ENCODE results near the gene SELPLG. TPM values are rescaled to one million over a fixed set of nuclear protein-coding genes. Genes with fewer than 3 reads are reported as not detected.

The SELPLG gene
- total RNA-seq, 1 donor from 2014 or later, result 1.6 TPM

- no peaks in the 10 kb centered on the region for H3K9me3 Mint-ChIP-seq (ENCODE audit: unreplicated experiment)
- H3K4me1 Mint-ChIP-seq (ENCODE audit: unreplicated experiment), result peaks cover 3% of the 10 kb centered on the region
- no peak for DNase-seq (ENCODE audit: low spot score)
- no peak for TF ChIP-seq CTCF (IDR thresholded peaks at IDR 0.05; ENCODE audit: unreplicated experiment)
- H3K27me3 Mint-ChIP-seq (ENCODE audit: unreplicated experiment), result peaks cover 9% of the 10 kb centered on the region
- no peak overlapping the region for H3K27ac Mint-ChIP-seq (ENCODE audit: unreplicated experiment)
- no peak overlapping the region for H3K4me3 Mint-ChIP-seq (ENCODE audit: unreplicated experiment)
- no peaks in the 10 kb centered on the region for H3K36me3 Mint-ChIP-seq (ENCODE audit: low read depth, unreplicated experiment)
These were observed 43.9 kb downstream of the SELPLG start for GRCh38 chr12:108589840-108590229.

DNA sequence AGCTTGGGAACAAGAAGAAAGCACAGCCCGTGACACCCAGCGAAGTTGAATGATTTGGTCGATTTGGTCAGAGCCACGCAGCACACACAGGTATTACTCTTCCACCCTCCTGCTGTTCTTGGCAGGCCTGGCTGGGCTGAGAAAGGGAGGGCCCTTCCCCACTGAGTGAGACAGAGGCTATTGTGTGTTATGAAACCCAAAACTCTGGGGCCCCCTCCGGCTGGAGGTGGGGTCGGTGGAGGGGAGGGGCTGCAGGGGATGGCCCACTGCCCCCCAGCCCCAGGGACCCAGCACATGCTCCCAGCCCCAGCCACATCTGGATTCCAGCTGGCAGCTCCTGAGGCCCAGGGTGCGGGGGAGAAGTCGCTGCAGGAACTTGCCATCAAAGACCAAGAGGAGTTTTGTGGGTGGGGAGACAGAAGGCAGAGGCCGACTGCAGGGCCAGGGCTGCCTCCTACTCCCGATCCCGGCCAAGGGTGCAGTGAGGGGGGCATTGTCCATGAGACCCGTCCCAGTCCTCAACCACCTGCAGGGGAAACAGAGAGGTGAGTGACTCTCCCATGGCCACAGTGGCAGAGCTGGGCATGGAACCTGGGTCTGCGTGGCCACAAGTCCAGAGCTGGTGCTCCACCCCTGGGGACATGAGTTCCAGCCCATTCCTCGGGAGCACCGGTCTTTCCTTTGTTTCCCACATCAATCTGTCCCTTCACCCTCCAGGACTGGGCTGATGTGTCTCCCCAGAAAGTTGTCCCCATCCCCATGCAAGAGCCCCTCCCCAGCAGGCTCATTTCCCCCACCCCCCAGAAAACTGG, 44.5 kb downstream of the SELPLG start:
- Mint-ChIP-seq H3K36me3 (ENCODE audit: low read depth, unreplicated experiment) (no peaks in the 10 kb centered on the region), H3K4me1 (ENCODE audit: unreplicated experiment) (peaks cover 3% of the 10 kb centered on the region), H3K4me3 (ENCODE audit: unreplicated experiment) (no peak overlapping the region), H3K9me3 (ENCODE audit: unreplicated experiment) (no peaks in the 10 kb centered on the region), H3K27me3 (ENCODE audit: unreplicated experiment) (peaks cover 9% of the 10 kb centered on the region), H3K27ac (ENCODE audit: unreplicated experiment) (no peak overlapping the region)
- DNase-seq (ENCODE audit: low spot score), result no peak
- TF ChIP-seq CTCF (IDR thresholded peaks at IDR 0.05; ENCODE audit: unreplicated experiment), result no peak

DNA sequence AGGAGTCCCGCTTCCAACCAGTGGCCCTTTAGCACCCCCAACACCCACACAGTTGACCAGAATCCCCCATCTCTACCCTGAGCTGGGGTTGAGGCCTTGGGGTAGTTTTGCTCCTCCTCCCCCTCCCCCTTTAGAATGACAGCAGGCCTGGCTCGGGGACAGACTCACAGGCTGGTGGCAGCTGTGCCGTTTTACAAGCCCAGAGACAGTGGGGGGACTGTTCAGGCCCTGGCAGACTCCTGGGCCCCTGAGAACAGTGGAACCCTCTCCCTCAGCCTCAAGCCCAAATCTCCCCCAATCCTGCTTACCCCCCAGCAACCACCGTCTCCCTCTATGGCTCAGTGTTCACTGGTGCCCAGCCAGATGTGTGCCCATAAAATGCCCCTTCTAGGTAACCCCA, 45.9 kb downstream of the SELPLG start:
- no peak overlapping the region for H3K27ac Mint-ChIP-seq (ENCODE audit: unreplicated experiment)
- no peaks in the 10 kb centered on the region for H3K36me3 Mint-ChIP-seq (ENCODE audit: low read depth, unreplicated experiment)
- peaks cover 3% of the 10 kb centered on the region for H3K4me1 Mint-ChIP-seq (ENCODE audit: unreplicated experiment)
- no peak overlapping the region for H3K4me3 Mint-ChIP-seq (ENCODE audit: unreplicated experiment)
- H3K9me3 Mint-ChIP-seq (ENCODE audit: unreplicated experiment), result no peaks in the 10 kb centered on the region
- no peak for TF ChIP-seq CTCF (IDR thresholded peaks at IDR 0.05; ENCODE audit: unreplicated experiment)
- peaks cover 9% of the 10 kb centered on the region for H3K27me3 Mint-ChIP-seq (ENCODE audit: unreplicated experiment)
- DNase-seq (ENCODE audit: low spot score), result no peak

DNA sequence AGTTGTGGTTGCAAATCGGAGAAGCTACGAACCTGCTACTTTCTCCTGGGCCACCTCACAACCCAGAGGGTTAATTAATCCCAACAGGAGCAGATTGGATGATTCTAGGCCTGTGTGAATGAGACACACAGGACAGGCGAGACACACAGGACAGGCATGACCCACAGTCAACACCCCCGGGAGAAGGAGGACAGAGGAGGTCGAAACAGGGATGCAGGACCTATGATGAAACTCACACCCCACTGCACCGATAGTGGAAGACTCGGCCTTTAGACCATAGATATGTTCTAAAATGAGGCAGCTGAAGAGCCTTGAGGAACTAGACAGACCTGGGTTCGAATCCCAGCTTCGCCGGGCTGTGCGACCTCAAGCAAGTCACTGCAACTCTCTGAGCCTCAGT, 47.4 kb downstream of the SELPLG start:
- H3K27ac Mint-ChIP-seq (ENCODE audit: unreplicated experiment), result no peak overlapping the region
- no peak for TF ChIP-seq CTCF (IDR thresholded peaks at IDR 0.05; ENCODE audit: unreplicated experiment)
- H3K4me3 Mint-ChIP-seq (ENCODE audit: unreplicated experiment), result no peak overlapping the region
- H3K9me3 Mint-ChIP-seq (ENCODE audit: unreplicated experiment), result no peaks in the 10 kb centered on the region
- no peaks in the 10 kb centered on the region for H3K36me3 Mint-ChIP-seq (ENCODE audit: low read depth, unreplicated experiment)
- DNase-seq (ENCODE audit: low spot score), result no peak
- peaks cover 9% of the 10 kb centered on the region for H3K27me3 Mint-ChIP-seq (ENCODE audit: unreplicated experiment)
- peaks cover 3% of the 10 kb centered on the region for H3K4me1 Mint-ChIP-seq (ENCODE audit: unreplicated experiment)

GRCh38 chr12:108585864-108586263, 47.8 kb downstream of the SELPLG start:
- no peak for TF ChIP-seq CTCF (IDR thresholded peaks at IDR 0.05; ENCODE audit: unreplicated experiment)

More at GRCh38 chr12:108585864-108586263, 47.8 kb downstream of the SELPLG start:
- Mint-ChIP-seq H3K4me3 (ENCODE audit: unreplicated experiment) (no peak overlapping the region), H3K9me3 (ENCODE audit: unreplicated experiment) (no peaks in the 10 kb centered on the region), H3K27me3 (ENCODE audit: unreplicated experiment) (peaks cover 6% of the 10 kb centered on the region), H3K27ac (ENCODE audit: unreplicated experiment) (no peak overlapping the region), H3K36me3 (ENCODE audit: low read depth, unreplicated experiment) (no peaks in the 10 kb centered on the region), H3K4me1 (ENCODE audit: unreplicated experiment) (peaks cover under 1% of the 10 kb centered on the region)
- DNase-seq (ENCODE audit: low spot score), result no peak

Data from endothelial cell (in vitro differentiated cells).